HepG2 (cell line): ENCODE measurements around the gene ADM5. TPM values are rescaled to one million over a fixed set of nuclear protein-coding genes. Genes with fewer than 3 reads are reported as not detected.
A peak's percentile ranks its signal among the peaks of the same experiment; 100 is the strongest.

Experiments used
- BCL6 ChIP-seq: IDR thresholded peaks from 2 replicates; pipeline ENCODE4 v1.6.1; 2016; ENCODE audit warnings: missing genetic modification reagents, missing compliant biosample characterization
- FOXM1 ChIP-seq: sonication (generic); formaldehyde crosslinking; IDR thresholded peaks from 2 replicates; pipeline ENCODE4 v1.5.0; 2020; ENCODE audit warnings: missing genetic modification reagents
- NFE2L1 ChIP-seq: sonication (generic); formaldehyde crosslinking; IDR thresholded peaks from 2 replicates; pipeline ENCODE4 v1.4.0; 2020; ENCODE audit warnings: missing genetic modification reagents, mild to moderate bottlenecking, borderline replicate concordance
- NFYB ChIP-seq: sonication (generic); formaldehyde crosslinking; IDR thresholded peaks from 2 replicates; pipeline ENCODE4 v1.4.0; 2020; ENCODE audit warnings: missing genetic modification reagents
- NR2C2 ChIP-seq: sonication (generic); formaldehyde crosslinking; IDR thresholded peaks from 2 replicates; pipeline ENCODE4 v1.4.0; 2020; ENCODE audit warnings: missing genetic modification reagents, mild to moderate bottlenecking, moderate library complexity, borderline replicate concordance
- PCBP1 ChIP-seq: fragments of 200-400 bp; formaldehyde crosslinking; IDR thresholded peaks from 2 replicates; pipeline ENCODE4 v1.6.1; 2017; ENCODE audit warnings: mild to moderate bottlenecking, low read depth, low read length, borderline replicate concordance
- RBM39 ChIP-seq: fragments of 200-400 bp; formaldehyde crosslinking; IDR thresholded peaks from one replicate; pipeline ENCODE4 v1.6.1; 2018; ENCODE audit warnings: antibody characterized with exemption, mild to moderate bottlenecking, low read depth, low read length; ENCODE audit not compliant: poor library complexity, severe bottlenecking
- RFX1 ChIP-seq: fragments of 450-650 bp; IDR thresholded peaks from 2 replicates; pipeline ENCODE4 v1.6.1; 2017
- ZBTB1 ChIP-seq: sonication (generic); formaldehyde crosslinking; IDR thresholded peaks from 2 replicates; pipeline ENCODE4 v1.4.0; 2020; ENCODE audit warnings: missing genetic modification reagents, borderline replicate concordance
- polyA plus RNA-seq, 8 experiments: library from polyadenylated mRNA; depleted of rRNA in 3 of 8; stranded (reverse) in 7 of 8; unstranded in 1 of 8; fragments of >200 nt; fragmentation: Illumina TruSeq in 4 of 8; extraction: Trizol in 4 of 8; gene quantifications; 2 replicates each; pipeline versions ENCODE4 v1.2.1 to v1.2.3, GENCODE V29; 2011 to 2016; ENCODE audit warnings: low read depth in 4 of 8, missing spikeins in 1 of 8, mixed read lengths in 1 of 8; ENCODE audit not compliant: insufficient read depth in 1 of 8
- total RNA-seq, 5 experiments: library from RNA; depleted of rRNA; stranded (reverse); fragments of >200 nt; fragmentation: Illumina TruSeq; extraction: Trizol; gene quantifications; 2 replicates each; pipeline ENCODE4 v1.2.3, GENCODE V29; 2016; ENCODE audit warnings: low read depth in 1 of 5
- TF ChIP-seq, protein P1 (sequence below): sonication (generic); formaldehyde crosslinking; IDR thresholded peaks from 2 replicates; pipeline ENCODE4 v1.4.0; 2020; ENCODE audit warnings: missing genetic modification reagents
- TF ChIP-seq, protein P2 (sequence below): sonication (generic); formaldehyde crosslinking; IDR thresholded peaks from 2 replicates; pipeline ENCODE4 v1.5.0; 2020; ENCODE audit warnings: mild to moderate bottlenecking, missing genetic modification reagents, borderline replicate concordance
- TF ChIP-seq, protein P3 (sequence below): sonication (generic); formaldehyde crosslinking; IDR thresholded peaks from 2 replicates; pipeline ENCODE4 v1.4.0; 2020; ENCODE audit warnings: missing genetic modification reagents, borderline replicate concordance
- TF ChIP-seq, protein P4 (sequence below): sonication (generic); formaldehyde crosslinking; IDR thresholded peaks from 2 replicates; pipeline ENCODE4 v1.8.0; 2022; ENCODE audit warnings: missing genetic modification reagents, mild to moderate bottlenecking, borderline replicate concordance
- TF ChIP-seq, protein P5 (sequence below): sonication (generic); formaldehyde crosslinking; IDR thresholded peaks from 2 replicates; pipeline ENCODE4 v1.5.1; 2020; ENCODE audit warnings: mild to moderate bottlenecking, missing genetic modification reagents, moderate library complexity

The ADM5 gene
- total and polyA plus RNA-seq, 2 of the 13 experiments (the other 11 are each of a cell fraction or from before 2014, with no cell fraction given), result 2.7 to 4.1 TPM

DNA sequence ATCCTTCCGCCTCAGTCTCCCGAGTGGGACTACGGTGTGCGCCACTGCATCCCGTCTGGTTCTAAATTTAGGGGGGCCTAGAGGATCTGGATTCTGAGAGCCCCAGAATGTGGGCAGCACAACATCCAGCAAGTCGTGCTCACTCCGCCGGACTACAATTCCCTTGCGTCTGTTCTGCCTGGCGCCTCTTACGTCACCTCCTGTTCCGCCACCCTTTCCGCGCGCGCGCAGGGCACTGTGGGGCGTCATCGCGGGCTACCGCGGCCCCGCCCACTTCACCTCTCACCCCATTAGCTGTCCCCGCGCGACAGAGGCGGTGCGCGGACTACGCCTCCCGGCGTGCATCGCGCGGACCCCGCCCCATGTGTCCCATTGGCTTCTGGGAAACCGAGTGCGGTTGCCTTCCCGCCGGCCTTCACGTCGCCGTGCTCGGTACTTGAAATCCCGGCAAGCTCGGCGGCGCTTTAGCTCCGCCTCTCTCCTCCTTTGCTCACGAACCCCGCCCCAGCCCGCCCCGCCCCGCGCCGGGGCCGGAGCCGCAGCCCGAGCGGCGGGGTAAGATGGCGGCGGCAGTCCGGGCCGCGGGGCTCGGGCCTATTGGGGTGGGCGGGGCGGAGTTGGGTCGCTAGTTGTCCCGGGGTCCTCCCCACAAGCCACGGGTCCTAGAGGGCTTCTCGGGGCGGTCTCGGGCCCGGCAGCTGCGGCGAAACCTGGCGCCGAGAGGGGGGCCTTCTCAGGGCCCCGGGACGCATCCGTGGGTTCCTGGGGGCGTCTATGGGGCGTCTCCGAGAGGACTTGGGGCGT is 47.5 kb upstream of the ADM5 start, which contains the start of gene SCAF1 (continued):
- TF ChIP-seq, protein P1, sequence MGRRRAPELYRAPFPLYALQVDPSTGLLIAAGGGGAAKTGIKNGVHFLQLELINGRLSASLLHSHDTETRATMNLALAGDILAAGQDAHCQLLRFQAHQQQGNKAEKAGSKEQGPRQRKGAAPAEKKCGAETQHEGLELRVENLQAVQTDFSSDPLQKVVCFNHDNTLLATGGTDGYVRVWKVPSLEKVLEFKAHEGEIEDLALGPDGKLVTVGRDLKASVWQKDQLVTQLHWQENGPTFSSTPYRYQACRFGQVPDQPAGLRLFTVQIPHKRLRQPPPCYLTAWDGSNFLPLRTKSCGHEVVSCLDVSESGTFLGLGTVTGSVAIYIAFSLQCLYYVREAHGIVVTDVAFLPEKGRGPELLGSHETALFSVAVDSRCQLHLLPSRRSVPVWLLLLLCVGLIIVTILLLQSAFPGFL (CRISPR knock-in tag), result no peak
- TF ChIP-seq NFE2L1, result no peak
- TF ChIP-seq BCL6 (CRISPR knock-in tag), result peak; percentile 48; the same call in 1 of the 2 replicates
- TF ChIP-seq, protein P2, sequence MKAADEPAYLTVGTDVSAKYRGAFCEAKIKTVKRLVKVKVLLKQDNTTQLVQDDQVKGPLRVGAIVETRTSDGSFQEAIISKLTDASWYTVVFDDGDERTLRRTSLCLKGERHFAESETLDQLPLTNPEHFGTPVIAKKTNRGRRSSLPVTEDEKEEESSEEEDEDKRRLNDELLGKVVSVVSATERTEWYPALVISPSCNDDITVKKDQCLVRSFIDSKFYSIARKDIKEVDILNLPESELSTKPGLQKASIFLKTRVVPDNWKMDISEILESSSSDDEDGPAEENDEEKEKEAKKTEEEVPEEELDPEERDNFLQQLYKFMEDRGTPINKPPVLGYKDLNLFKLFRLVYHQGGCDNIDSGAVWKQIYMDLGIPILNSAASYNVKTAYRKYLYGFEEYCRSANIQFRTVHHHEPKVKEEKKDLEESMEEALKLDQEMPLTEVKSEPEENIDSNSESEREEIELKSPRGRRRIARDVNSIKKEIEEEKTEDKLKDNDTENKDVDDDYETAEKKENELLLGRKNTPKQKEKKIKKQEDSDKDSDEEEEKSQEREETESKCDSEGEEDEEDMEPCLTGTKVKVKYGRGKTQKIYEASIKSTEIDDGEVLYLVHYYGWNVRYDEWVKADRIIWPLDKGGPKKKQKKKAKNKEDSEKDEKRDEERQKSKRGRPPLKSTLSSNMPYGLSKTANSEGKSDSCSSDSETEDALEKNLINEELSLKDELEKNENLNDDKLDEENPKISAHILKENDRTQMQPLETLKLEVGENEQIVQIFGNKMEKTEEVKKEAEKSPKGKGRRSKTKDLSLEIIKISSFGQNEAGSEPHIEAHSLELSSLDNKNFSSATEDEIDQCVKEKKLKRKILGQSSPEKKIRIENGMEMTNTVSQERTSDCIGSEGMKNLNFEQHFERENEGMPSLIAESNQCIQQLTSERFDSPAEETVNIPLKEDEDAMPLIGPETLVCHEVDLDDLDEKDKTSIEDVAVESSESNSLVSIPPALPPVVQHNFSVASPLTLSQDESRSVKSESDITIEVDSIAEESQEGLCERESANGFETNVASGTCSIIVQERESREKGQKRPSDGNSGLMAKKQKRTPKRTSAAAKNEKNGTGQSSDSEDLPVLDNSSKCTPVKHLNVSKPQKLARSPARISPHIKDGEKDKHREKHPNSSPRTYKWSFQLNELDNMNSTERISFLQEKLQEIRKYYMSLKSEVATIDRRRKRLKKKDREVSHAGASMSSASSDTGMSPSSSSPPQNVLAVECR, result peak; percentile 80; the same call in 1 of the 2 replicates
- no peak for TF ChIP-seq ZBTB1 (CRISPR knock-in tag)
- peak; percentile 72 for TF ChIP-seq NFYB
- TF ChIP-seq, protein P3, sequence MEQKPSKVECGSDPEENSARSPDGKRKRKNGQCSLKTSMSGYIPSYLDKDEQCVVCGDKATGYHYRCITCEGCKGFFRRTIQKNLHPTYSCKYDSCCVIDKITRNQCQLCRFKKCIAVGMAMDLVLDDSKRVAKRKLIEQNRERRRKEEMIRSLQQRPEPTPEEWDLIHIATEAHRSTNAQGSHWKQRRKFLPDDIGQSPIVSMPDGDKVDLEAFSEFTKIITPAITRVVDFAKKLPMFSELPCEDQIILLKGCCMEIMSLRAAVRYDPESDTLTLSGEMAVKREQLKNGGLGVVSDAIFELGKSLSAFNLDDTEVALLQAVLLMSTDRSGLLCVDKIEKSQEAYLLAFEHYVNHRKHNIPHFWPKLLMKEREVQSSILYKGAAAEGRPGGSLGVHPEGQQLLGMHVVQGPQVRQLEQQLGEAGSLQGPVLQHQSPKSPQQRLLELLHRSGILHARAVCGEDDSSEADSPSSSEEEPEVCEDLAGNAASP (CRISPR knock-in tag), result peak; percentile 28; the same call in 1 of the 2 replicates
- TF ChIP-seq RFX1, result no peak
- TF ChIP-seq, protein P4, sequence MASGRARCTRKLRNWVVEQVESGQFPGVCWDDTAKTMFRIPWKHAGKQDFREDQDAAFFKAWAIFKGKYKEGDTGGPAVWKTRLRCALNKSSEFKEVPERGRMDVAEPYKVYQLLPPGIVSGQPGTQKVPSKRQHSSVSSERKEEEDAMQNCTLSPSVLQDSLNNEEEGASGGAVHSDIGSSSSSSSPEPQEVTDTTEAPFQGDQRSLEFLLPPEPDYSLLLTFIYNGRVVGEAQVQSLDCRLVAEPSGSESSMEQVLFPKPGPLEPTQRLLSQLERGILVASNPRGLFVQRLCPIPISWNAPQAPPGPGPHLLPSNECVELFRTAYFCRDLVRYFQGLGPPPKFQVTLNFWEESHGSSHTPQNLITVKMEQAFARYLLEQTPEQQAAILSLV, result peak; percentile 44; the same call in 1 of the 2 replicates
- TF ChIP-seq, protein P5, sequence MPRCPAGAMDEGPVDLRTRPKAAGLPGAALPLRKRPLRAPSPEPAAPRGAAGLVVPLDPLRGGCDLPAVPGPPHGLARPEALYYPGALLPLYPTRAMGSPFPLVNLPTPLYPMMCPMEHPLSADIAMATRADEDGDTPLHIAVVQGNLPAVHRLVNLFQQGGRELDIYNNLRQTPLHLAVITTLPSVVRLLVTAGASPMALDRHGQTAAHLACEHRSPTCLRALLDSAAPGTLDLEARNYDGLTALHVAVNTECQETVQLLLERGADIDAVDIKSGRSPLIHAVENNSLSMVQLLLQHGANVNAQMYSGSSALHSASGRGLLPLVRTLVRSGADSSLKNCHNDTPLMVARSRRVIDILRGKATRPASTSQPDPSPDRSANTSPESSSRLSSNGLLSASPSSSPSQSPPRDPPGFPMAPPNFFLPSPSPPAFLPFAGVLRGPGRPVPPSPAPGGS (CRISPR knock-in tag), result peak; percentile 97
- peak; percentile 47 for TF ChIP-seq RBM39
- peak; percentile 98 for TF ChIP-seq NR2C2
- TF ChIP-seq PCBP1, result peak; percentile 66; the same call in 1 of the 2 replicates
- TF ChIP-seq FOXM1 (CRISPR knock-in tag), result no peak
